H7 (cell line): ENCODE data around the gene CUX1. TPM values are rescaled to one million over a fixed set of nuclear protein-coding genes. Genes with fewer than 3 reads are reported as not detected.
"Not testable (repeated sequence)": the region's sequence is repeated elsewhere in the genome, so short reads cannot be mapped to it uniquely, and the experiment has no call there.

Experiments
- DNase-seq: peaks from one replicate; pipeline ENCODE4 v3.0.0; 2012
- H3K27me3 ChIP-seq: 2 replicates; pipeline ENCODE4 v1.6.0; 2011; ENCODE audit warnings: mild to moderate bottlenecking, low read length; ENCODE audit not compliant: control insufficient read depth, insufficient read depth
- H3K36me3 ChIP-seq: replicated peaks from 2 replicates; pipeline ENCODE4 v1.5.1; 2011; ENCODE audit warnings: low read length; ENCODE audit not compliant: control insufficient read depth, insufficient read depth
- H3K4me3 ChIP-seq: 2 replicates; pipeline ENCODE4 v1.5.1; 2011; ENCODE audit warnings: low read depth, mild to moderate bottlenecking, control low read depth, low read length, moderate library complexity; ENCODE audit not compliant: insufficient read depth
- total RNA-seq: library from RNA; depleted of rRNA; stranded (reverse); fragments of >200 nt; shearing (Covaris generic); gene quantifications from 2 replicates; pipeline ENCODE4 v1.2.3, GENCODE V29; 2014

CUX1 gene
- total RNA-seq, 1 experiment from 2014 or later, result 28.2 TPM

- H3K27me3 ChIP-seq, DNase-seq, H3K4me3 ChIP-seq: not testable (repeated sequence)
- peaks cover 15% of the 10 kb centered on the region for H3K36me3 ChIP-seq
These were observed 412.7 kb downstream of the CUX1 start for GRCh38 chr7:102230162-102230561.

- H3K27me3 ChIP-seq, result no peaks in the 10 kb centered on the region
- H3K36me3 ChIP-seq, result peaks cover 15% of the 10 kb centered on the region
- no peak for DNase-seq
- no peak overlapping the region for H3K4me3 ChIP-seq
These were observed 413.2 kb downstream of the CUX1 start for GRCh38 chr7:102230593-102230992.

- Histone ChIP-seq H3K36me3 (peaks cover 15% of the 10 kb centered on the region), H3K27me3 (no peaks in the 10 kb centered on the region), H3K4me3 (no peak overlapping the region)
- DNase-seq, result no peak
These were observed 415.3 kb downstream of the CUX1 start for GRCh38 chr7:102232611-102233286.

GRCh38 chr7:102234131-102234530 lies 416.7 kb downstream of the CUX1 start:
- DNase-seq, result no peak
- H3K36me3 ChIP-seq, result peaks cover 10% of the 10 kb centered on the region
- H3K27me3 ChIP-seq, result no peaks in the 10 kb centered on the region
- H3K4me3 ChIP-seq, result no peak overlapping the region

GRCh38 chr7:102234801-102235550 lies 417.6 kb downstream of the CUX1 start:
- H3K4me3 ChIP-seq, result no peak overlapping the region
- H3K27me3 ChIP-seq, result no peaks in the 10 kb centered on the region
- DNase-seq, result no peak
- peaks cover 9% of the 10 kb centered on the region for H3K36me3 ChIP-seq

- H3K36me3 ChIP-seq, result peaks cover 8% of the 10 kb centered on the region
- no peak overlapping the region for H3K4me3 ChIP-seq
- H3K27me3 ChIP-seq, result no peaks in the 10 kb centered on the region
- DNase-seq, result no peak
These were observed 418.7 kb downstream of the CUX1 start for GRCh38 chr7:102236102-102236501.

- H3K36me3 ChIP-seq, result peaks cover 9% of the 10 kb centered on the region
- H3K27me3 ChIP-seq, result no peaks in the 10 kb centered on the region
- no peak overlapping the region for H3K4me3 ChIP-seq
- DNase-seq, result peak; percentile 95
These were observed 419.3 kb downstream of the CUX1 start for GRCh38 chr7:102236592-102237287.

- no peak overlapping the region for H3K4me3 ChIP-seq
- H3K36me3 ChIP-seq, result peaks cover 3% of the 10 kb centered on the region
- no peak for DNase-seq
- H3K27me3 ChIP-seq, result no peaks in the 10 kb centered on the region
These were observed 421.9 kb downstream of the CUX1 start for GRCh38 chr7:102239206-102239820.

GRCh38 chr7:102241431-102241830 lies 424.0 kb downstream of the CUX1 start:
- no peak overlapping the region for H3K4me3 ChIP-seq
- H3K36me3 ChIP-seq, result peaks cover 1% of the 10 kb centered on the region
- peak; percentile 19 for DNase-seq
- H3K27me3 ChIP-seq, result no peaks in the 10 kb centered on the region

GRCh38 chr7:102244601-102245000 lies 427.2 kb downstream of the CUX1 start:
- Histone ChIP-seq H3K36me3 (peaks cover 1% of the 10 kb centered on the region; the same call in 1 of the 2 replicates), H3K27me3 (no peaks in the 10 kb centered on the region), H3K4me3 (no peak overlapping the region)
- no peak for DNase-seq

GRCh38 chr7:102248081-102248455 lies 430.6 kb downstream of the CUX1 start:
- Histone ChIP-seq H3K36me3 (no peaks in the 10 kb centered on the region; the same call in 1 of the 2 replicates), H3K27me3 (no peaks in the 10 kb centered on the region), H3K4me3 (no peak overlapping the region)
- DNase-seq, result no peak

- peak; percentile 86 for DNase-seq
- Histone ChIP-seq H3K36me3 (no peaks in the 10 kb centered on the region; the same call in 1 of the 2 replicates), H3K4me3 (no peak overlapping the region), H3K27me3 (no peaks in the 10 kb centered on the region)
These were observed 431.3 kb downstream of the CUX1 start for GRCh38 chr7:102248456-102249395.

GRCh38 chr7:102251531-102252365 lies 434.3 kb downstream of the CUX1 start:
- Histone ChIP-seq H3K27me3 (no peaks in the 10 kb centered on the region), H3K4me3 (no peak overlapping the region), H3K36me3 (no peaks in the 10 kb centered on the region)
- no peak for DNase-seq
